ENCODE data around the gene LEFTY2. TPM values are rescaled to one million over a fixed set of nuclear protein-coding genes. Genes with fewer than 3 reads are reported as not detected.

LEFTY2 gene
- polyA plus RNA-seq, 1 of the 3 experiments (the other 2 are of a cell fraction) = not detected

- Histone ChIP-seq H3K79me2 (ENCODE audit: insufficient read depth) (no peaks in the 10 kb centered on the region), H3K9me3 (no peaks in the 10 kb centered on the region), H3K4me2 (no peak overlapping the region), H3K9me2 (no peaks in the 10 kb centered on the region), H3K36me3 (replicated peaks in 1 of 2; ENCODE audit: control insufficient read depth in 1 of 2, insufficient read depth in 2 of 2, low read length in 1 of 2) (no peaks in the 10 kb centered on the region), H3K4me3 (ENCODE audit: low read depth in 2 of 2, low read length in 1 of 2) (no peak overlapping the region), H4K20me1 (ENCODE audit: insufficient read depth) (no peaks in the 10 kb centered on the region), H3K27me3 (ENCODE audit: insufficient read depth) (no peaks in the 10 kb centered on the region; the same call in 1 of the 2 replicates), H3K27ac (ENCODE audit: low read depth in 2 of 2, low read length in 1 of 2) (no peak overlapping the region), H3K9ac (no peak overlapping the region), H3K4me1 (ENCODE audit: control insufficient read depth in 1 of 2, insufficient read depth in 2 of 2, low read depth in 1 of 2, low read length in 1 of 2) (no peaks in the 10 kb centered on the region), H2AFZ (ENCODE audit: low read depth) (no peak overlapping the region), H3F3A (replicated peaks; ENCODE audit: insufficient read depth) (no peaks in the 10 kb centered on the region)
- WGBS (ENCODE audit: low lambda C conversion rate) = 76% methylated on average over 9 of the region's 9 CpGs
- DNase-seq = no peak
- no peak for TF ChIP-seq SIN3A (IDR thresholded peaks at IDR 0.05; ENCODE audit: borderline replicate concordance, low read depth, low read length)
- no peak for TF ChIP-seq USF2 (IDR thresholded peaks at IDR 0.05; ENCODE audit: borderline replicate concordance, low read depth, low read length)
- no peak for TF ChIP-seq NFIC (IDR thresholded peaks at IDR 0.05; ENCODE audit: borderline replicate concordance)
- TF ChIP-seq TAF1 (IDR thresholded peaks at IDR 0.05; ENCODE audit: borderline replicate concordance, low read depth, low read length) = no peak
- TF ChIP-seq RFX5 (IDR thresholded peaks at IDR 0.05; ENCODE audit: low read length) = no peak
- TF ChIP-seq TCF12 (IDR thresholded peaks at IDR 0.05) = no peak
- TF ChIP-seq EP300 (IDR thresholded peaks at IDR 0.05; ENCODE audit: borderline replicate concordance in 1 of 2, low read depth in 1 of 2, low read length in 1 of 2) = no peak
- no peak for TF ChIP-seq PBX3 (IDR thresholded peaks at IDR 0.05)
- POLR2A ChIA-PET = no interaction called here
- CTCF ChIA-PET = interaction anchor here (0.9 to 2.0 kb wide), 2 partner anchors 12 to 476 kb away, joined by 3 to 8 read pairs; no protein-coding TSS in a partner anchor
Measured at GRCh38 chr1:225950905-225951497, 10.0 kb upstream of the LEFTY2 start.

GRCh38 chr1:225949041-225949440, 8.0 kb upstream of the LEFTY2 start:
- ChIA-PET POLR2A (no interaction called here), CTCF (interaction anchor here (1.0 to 1.6 kb wide), 2 partner anchors 14 to 172 kb away, joined by 3 to 4 read pairs; partner anchors contain the start of gene SRP9)
- Histone ChIP-seq H3K9me3 (no peaks in the 10 kb centered on the region), H3K27me3 (ENCODE audit: insufficient read depth) (no peaks in the 10 kb centered on the region; the same call in 1 of the 2 replicates), H3F3A (replicated peaks; ENCODE audit: insufficient read depth) (no peaks in the 10 kb centered on the region), H3K79me2 (ENCODE audit: insufficient read depth) (no peaks in the 10 kb centered on the region), H3K27ac (ENCODE audit: low read depth in 2 of 2, low read length in 1 of 2) (no peak overlapping the region), H3K9ac (no peak overlapping the region), H3K9me2 (no peaks in the 10 kb centered on the region), H3K4me3 (ENCODE audit: low read depth in 2 of 2, low read length in 1 of 2) (no peak overlapping the region), H3K4me1 (ENCODE audit: control insufficient read depth in 1 of 2, insufficient read depth in 2 of 2, low read depth in 1 of 2, low read length in 1 of 2) (no peaks in the 10 kb centered on the region; a peak in 1 of 4 replicates), H4K20me1 (ENCODE audit: insufficient read depth) (no peaks in the 10 kb centered on the region), H3K36me3 (replicated peaks in 1 of 2; ENCODE audit: control insufficient read depth in 1 of 2, insufficient read depth in 2 of 2, low read length in 1 of 2) (no peaks in the 10 kb centered on the region), H3K4me2 (no peak overlapping the region), H2AFZ (ENCODE audit: low read depth) (no peak overlapping the region)
- 78% methylated on average over 6 of the region's 6 CpGs for WGBS (ENCODE audit: low lambda C conversion rate)
- no peak for DNase-seq
- TF ChIP-seq ZBTB33 (IDR thresholded peaks at IDR 0.05; ENCODE audit: borderline replicate concordance, low read depth) (no peak), FOXM1 (IDR thresholded peaks at IDR 0.05; ENCODE audit: low read depth) (no peak), RCOR1 (IDR thresholded peaks at IDR 0.05; ENCODE audit: low read length) (no peak), JUND (IDR thresholded peaks at IDR 0.05) (no peak), RXRA (IDR thresholded peaks at IDR 0.05; ENCODE audit: borderline replicate concordance, low read depth) (no peak), GATA2 (CRISPR knock-in tag; IDR thresholded peaks at IDR 0.05) (no peak), USF1 (IDR thresholded peaks at IDR 0.05; ENCODE audit: borderline replicate concordance, low read depth) (no peak), SMC3 (IDR thresholded peaks at IDR 0.05; ENCODE audit: low read depth, low read length) (no peak), MXI1 (IDR thresholded peaks at IDR 0.05; ENCODE audit: low read depth, low read length) (no peak), NFIC (IDR thresholded peaks at IDR 0.05; ENCODE audit: borderline replicate concordance) (no peak), TEAD4 (IDR thresholded peaks at IDR 0.05; ENCODE audit: borderline replicate concordance, insufficient read depth) (no peak), CTCF (IDR thresholded peaks at IDR 0.05) (no peak), RAD21 (IDR thresholded peaks at IDR 0.05; ENCODE audit: low read length) (no peak), MAX (IDR thresholded peaks at IDR 0.05; ENCODE audit: low read depth) (no peak), FOXJ3 (CRISPR knock-in tag; IDR thresholded peaks at IDR 0.05) (no peak)

Measured in SK-N-SH (cell line).